Thyroid gland (tissue), 4 donors: ENCODE results near the gene FGF8.

Experiments
- POLR2A ChIP-seq, 2 donors: fragments of 450-650 bp; IDR thresholded peaks; one replicate each; pipeline ENCODE4 v1.6.1; 2017; ENCODE audit warnings: antibody characterized with exemption in 2 of 2, mild to moderate bottlenecking in 2 of 2, moderate library complexity in 1 of 2
- TF ChIP-seq, protein P1 (sequence below), 6 experiments: fragments of 200-600 bp in 3 of 6; fragments of 450-650 bp in 3 of 6; sonication (generic) in 3 of 6; IDR thresholded peaks; one replicate each; pipeline ENCODE4 v1.5.1; 2016 to 2019; ENCODE audit warnings: antibody characterized with exemption in 6 of 6, mild to moderate bottlenecking in 2 of 6, inconsistent platforms in 1 of 6, moderate library complexity in 1 of 6

DNA sequence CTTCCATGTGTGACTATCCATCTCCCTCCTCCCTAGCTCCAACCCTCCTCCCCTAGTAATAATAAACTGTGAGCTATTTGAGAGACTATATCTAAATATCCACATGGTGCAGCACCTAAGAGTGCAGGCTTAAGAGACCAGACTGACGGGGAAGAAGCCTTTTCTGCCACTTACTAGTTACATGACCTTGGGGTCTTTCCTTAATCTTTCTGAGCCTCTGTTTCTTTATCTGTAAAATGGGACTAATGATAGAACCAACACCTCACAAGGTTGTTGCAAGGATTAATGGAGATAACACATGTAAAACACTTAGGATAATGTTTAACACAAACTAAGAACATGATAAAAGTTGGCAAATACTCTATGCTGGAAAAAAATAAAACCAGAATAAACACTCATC, 43.8 kb downstream of the FGF8 start:
- TF ChIP-seq, protein P1, sequence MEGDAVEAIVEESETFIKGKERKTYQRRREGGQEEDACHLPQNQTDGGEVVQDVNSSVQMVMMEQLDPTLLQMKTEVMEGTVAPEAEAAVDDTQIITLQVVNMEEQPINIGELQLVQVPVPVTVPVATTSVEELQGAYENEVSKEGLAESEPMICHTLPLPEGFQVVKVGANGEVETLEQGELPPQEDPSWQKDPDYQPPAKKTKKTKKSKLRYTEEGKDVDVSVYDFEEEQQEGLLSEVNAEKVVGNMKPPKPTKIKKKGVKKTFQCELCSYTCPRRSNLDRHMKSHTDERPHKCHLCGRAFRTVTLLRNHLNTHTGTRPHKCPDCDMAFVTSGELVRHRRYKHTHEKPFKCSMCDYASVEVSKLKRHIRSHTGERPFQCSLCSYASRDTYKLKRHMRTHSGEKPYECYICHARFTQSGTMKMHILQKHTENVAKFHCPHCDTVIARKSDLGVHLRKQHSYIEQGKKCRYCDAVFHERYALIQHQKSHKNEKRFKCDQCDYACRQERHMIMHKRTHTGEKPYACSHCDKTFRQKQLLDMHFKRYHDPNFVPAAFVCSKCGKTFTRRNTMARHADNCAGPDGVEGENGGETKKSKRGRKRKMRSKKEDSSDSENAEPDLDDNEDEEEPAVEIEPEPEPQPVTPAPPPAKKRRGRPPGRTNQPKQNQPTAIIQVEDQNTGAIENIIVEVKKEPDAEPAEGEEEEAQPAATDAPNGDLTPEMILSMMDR (IDR thresholded peaks at IDR 0.05) = no peak
- no peak for TF ChIP-seq POLR2A (IDR thresholded peaks at IDR 0.05)
